HG03342 (cell line): ENCODE measurements around the gene UQCRQ.

Source experiments
- ATAC-seq: cut with Tn5 transposase; IDR thresholded peaks from one replicate; pipeline ENCODE4 v1.9.1; 2021; ENCODE audit warnings: mild to moderate bottlenecking, moderate library complexity; ENCODE audit not compliant: unreplicated experiment

Gene UQCRQ

GRCh38 chr5:132868754-132869153, 2.3 kb downstream of the UQCRQ start:
- no peak for ATAC-seq

DNA sequence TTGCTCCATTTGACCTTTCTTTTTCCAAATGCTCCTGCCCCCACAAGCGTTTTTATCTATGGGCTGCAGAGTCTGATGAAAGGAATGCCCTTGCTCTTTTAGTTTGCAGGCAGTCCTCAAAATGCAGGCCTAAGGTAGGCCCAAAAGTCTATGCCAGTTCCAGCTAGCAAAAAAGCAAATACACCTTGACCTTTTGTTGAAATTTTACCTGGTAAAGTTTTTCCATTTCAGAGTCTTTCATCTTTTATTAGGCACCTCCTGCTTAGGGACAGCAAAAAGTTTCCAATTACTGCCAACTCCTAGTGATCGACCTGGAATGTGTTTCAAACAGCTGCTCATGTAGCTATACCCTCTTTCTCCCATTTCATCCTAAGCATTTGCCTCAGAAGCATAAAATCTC, 4.4 kb downstream of the UQCRQ start:
- ATAC-seq: no peak

GRCh38 chr5:132871459-132872284, 5.2 kb downstream of the UQCRQ start:
- no peak for ATAC-seq

DNA sequence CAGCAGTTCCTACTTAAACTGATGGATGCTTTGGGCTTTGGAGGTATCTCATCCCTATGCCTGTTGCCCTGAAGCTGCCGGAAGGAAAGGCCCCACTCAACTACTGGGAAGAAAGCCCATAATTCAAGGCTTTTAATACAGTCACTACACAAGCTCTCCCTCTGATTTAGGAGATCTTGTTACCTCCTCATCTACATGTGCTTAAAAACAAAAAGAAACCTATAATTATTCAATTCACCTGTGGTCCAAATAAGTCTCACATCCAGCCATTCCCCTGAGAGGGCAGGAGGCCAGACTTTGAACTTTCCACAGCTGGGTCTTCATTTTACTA, 6.3 kb downstream of the UQCRQ start:
- no peak for ATAC-seq

- ATAC-seq: no peak
These were observed 6.9 kb downstream of the UQCRQ start, which contains the start of gene LEAP2 for GRCh38 chr5:132873119-132873929. Gene LEAP2 (plus strand): TSS chr5:132873668. CDS start chr5:132873695, 27 bp downstream.

DNA sequence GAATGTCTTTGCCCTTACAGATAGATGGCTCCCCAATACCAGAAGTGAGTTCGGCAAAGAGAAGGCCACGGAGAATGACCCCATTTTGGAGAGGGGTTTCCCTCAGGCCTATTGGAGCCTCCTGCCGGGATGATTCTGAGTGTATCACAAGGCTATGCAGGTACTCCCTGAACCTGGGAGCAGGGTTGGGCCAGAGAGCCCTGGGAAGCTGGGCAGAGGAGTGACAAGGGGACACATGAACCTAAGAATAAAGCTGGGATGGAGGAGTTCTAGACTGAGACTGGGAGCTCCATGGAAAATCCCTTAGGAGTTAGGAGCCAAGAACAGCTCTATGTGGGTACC, 7.5 kb downstream of the UQCRQ start:
- no peak for ATAC-seq

DNA sequence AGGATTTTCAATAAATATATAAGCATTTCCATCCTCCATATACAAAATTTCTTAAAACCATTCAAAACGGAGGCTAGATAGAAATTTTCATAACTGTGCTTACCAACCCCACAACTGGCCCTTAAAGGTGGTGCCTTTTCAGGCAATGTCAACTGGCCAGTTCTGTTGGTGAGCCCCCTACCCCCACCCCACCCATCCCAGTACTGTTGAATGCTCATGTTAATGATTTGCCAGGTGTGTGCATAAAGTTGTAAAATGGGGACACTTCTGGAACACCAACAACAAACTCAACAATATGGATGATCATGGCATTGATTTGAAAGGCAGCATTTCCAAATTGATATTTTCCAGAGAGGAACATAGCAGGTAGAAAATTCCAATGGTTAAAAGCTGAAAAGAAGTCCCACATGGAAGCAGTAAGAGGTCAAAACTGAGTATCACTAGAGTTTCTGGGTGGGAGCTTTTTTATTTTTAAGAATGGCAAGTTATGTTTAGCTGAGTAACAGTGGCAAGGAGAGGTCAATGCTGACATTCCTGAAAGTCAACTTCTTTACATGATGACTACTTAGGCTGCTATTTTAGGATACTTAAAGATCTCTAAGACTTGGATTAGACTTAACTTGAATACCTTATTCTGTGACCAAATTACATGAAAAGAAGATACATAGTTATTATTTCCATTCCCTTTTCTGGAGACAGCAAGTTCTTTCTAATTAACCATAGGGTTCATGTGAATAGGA, 9.7 kb downstream of the UQCRQ start:
- ATAC-seq: no peak

- ATAC-seq: no peak
These were observed 11.0 kb downstream of the UQCRQ start for GRCh38 chr5:132877466-132877865.

GRCh38 chr5:132877938-132878337, 11.5 kb downstream of the UQCRQ start:
- ATAC-seq: no peak

- ATAC-seq: peak; percentile 73
These were observed 16.9 kb downstream of the UQCRQ start for GRCh38 chr5:132883261-132883834.

DNA sequence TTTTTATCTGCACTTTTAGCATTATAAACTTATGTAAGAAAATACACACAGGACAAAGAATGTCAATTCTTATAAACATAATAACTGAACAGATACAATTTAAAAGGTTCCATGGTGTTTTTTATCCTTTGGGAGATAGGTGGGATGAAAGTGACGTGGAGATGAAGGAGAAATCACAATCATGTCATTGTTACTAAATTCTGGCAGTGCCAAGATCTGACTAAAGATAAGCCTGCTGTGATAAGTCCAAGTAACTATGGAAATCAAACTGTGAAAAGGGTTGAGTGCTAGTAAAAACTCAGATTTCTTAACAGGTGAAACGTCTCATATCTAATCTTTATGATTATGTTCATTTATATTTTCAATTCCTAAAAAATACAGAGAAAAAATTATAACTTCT, 18.1 kb downstream of the UQCRQ start:
- no peak for ATAC-seq

GRCh38 chr5:132886064-132886823, 19.8 kb downstream of the UQCRQ start:
- no peak for ATAC-seq

DNA sequence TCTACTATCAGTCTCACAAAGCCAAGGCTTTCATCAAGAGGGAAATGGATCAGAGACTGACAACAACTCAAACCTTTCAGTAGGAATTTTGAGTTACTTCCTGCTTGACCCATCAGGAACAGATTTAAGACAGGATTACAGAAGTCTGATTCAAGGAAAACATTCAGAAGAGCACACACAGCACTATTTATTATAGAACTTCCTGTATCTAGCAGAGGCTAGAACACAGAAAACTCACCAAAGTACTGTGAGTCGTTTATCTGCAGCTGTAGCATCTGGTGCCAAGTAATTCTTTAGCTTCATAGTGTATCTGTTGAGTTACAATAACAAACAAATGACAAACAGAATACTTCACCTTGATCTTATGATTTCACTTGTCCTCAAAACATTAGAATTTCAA, 20.8 kb downstream of the UQCRQ start:
- no peak for ATAC-seq

- no peak for ATAC-seq
These were observed 23.1 kb downstream of the UQCRQ start for GRCh38 chr5:132889501-132889900.

- no peak for ATAC-seq
These were observed 24.4 kb downstream of the UQCRQ start for GRCh38 chr5:132890817-132891216.

DNA sequence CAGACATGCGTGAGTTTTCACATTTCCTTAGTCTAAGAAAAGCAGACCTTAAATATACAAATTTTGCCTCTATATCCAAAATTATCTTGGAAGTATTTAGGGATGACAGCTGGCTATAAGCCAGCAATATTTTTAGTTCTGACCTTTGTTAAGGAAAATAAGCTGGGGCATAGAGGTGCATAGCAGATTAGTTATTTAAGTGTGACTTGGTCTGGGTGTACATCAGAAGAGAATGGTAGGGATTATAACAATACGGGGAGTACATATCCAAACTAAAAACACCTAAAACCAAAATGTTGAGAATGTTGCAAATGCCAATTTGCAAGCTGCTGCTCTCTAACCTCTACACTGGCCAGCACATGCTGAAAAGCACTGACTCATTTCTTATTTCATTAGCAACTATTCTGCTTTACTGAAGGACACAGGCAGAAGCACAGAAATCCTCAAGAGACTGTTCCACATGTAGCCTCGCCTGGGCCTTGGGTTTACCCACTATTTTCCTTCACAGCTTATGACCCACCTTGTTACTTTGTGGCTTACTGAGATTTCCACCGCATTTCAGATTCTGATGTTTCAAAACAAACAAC, 29.4 kb downstream of the UQCRQ start:
- ATAC-seq: no peak

- ATAC-seq: no peak
These were observed 30.2 kb downstream of the UQCRQ start for GRCh38 chr5:132896685-132897084.

DNA sequence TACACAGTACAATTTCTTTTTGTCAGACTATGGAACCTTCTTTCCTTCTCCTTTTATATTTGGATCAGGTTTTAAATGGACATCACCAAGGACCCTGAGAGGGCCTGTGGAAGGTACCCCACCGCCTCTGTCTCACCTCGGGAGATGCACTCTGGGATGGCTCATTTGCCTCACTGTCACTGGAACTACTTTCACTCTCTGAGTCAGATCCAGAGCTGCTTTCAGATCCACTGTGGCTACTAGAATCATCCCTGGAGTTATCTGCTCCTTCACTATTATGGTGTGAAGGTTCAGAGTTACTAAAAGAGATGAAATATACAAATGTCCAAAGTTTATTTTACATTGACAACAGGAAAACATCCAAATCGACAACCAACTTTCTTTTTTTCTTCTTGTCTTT, 31.7 kb downstream of the UQCRQ start:
- ATAC-seq: no peak

DNA sequence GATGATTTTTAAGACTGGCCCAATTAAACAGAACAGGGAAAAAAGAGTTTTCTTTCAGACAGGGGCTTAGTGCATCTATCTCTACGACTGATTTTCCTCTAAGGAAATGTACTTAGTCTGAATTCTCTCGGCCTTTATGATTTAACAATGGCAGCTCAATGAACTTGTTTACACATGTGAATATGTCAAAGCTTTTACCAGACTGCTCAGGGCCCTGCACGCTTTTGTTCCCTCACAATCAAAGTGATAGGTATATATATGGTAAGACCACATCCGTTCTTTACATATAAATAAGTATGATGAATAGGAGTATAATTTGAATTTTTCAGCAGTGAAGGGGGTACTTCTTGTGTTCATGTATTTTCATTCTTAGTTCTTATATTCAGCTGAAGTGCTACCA, 34.6 kb downstream of the UQCRQ start:
- no peak for ATAC-seq

GRCh38 chr5:132901730-132902129, 35.3 kb downstream of the UQCRQ start:
- no peak for ATAC-seq
